Glutamatergic neuron (in vitro differentiated cells): ENCODE results near the gene AUTS2. TPM values are rescaled to one million over a fixed set of nuclear protein-coding genes. Genes with fewer than 3 reads are reported as not detected.

ENCODE experiments used
- DNase-seq: peaks from one replicate; pipeline ENCODE4 v3.0.0; 2022
- H3K27ac Mint-ChIP-seq: one replicate; pipeline ENCODE4 v1.8.0; 2020; ENCODE audit warnings: mild to moderate bottlenecking, mixed read lengths, inconsistent platforms; ENCODE audit not compliant: unreplicated experiment
- H3K27me3 Mint-ChIP-seq: one replicate; pipeline ENCODE4 v1.8.0; 2020; ENCODE audit warnings: mild to moderate bottlenecking, moderate library complexity, mixed read lengths, inconsistent platforms; ENCODE audit not compliant: unreplicated experiment
- H3K36me3 Mint-ChIP-seq: one replicate; pipeline ENCODE4 v1.8.0; 2020; ENCODE audit warnings: mild to moderate bottlenecking, mixed read lengths, inconsistent platforms; ENCODE audit not compliant: unreplicated experiment
- H3K4me1 Mint-ChIP-seq: one replicate; pipeline ENCODE4 v1.8.0; 2020; ENCODE audit warnings: mild to moderate bottlenecking, low read depth, mixed read lengths, inconsistent platforms; ENCODE audit not compliant: unreplicated experiment
- H3K4me3 Mint-ChIP-seq: one replicate; pipeline ENCODE4 v1.8.0; 2020; ENCODE audit warnings: mild to moderate bottlenecking, mixed read lengths, inconsistent platforms; ENCODE audit not compliant: unreplicated experiment
- H3K9me3 Mint-ChIP-seq: one replicate; pipeline ENCODE4 v1.8.0; 2020; ENCODE audit warnings: mild to moderate bottlenecking, moderate library complexity, mixed read lengths, inconsistent platforms; ENCODE audit not compliant: unreplicated experiment
- CTCF ChIP-seq: fragments of 200-600 bp; sonication (generic); IDR thresholded peaks from one replicate; pipeline ENCODE4 v1.5.0; 2021; ENCODE audit not compliant: partially characterized antibody, unreplicated experiment
- total RNA-seq: library from RNA; stranded (reverse); fragmentation: NEBNext Ultra II Directional; extraction: Animal tissue kit (Norgen Biotek cat#: 25700); gene quantifications from one replicate; pipeline ENCODE4 v1.2.1, GENCODE V29; 2021; ENCODE audit not compliant: unreplicated experiment

AUTS2 gene
- total RNA-seq, 1 donor from 2014 or later = 300 TPM

- H3K9me3 Mint-ChIP-seq = peaks cover 17% of the 10 kb centered on the region
These were observed 2.9 kb upstream of the AUTS2 start for GRCh38 chr7:69595415-69595814.

DNA sequence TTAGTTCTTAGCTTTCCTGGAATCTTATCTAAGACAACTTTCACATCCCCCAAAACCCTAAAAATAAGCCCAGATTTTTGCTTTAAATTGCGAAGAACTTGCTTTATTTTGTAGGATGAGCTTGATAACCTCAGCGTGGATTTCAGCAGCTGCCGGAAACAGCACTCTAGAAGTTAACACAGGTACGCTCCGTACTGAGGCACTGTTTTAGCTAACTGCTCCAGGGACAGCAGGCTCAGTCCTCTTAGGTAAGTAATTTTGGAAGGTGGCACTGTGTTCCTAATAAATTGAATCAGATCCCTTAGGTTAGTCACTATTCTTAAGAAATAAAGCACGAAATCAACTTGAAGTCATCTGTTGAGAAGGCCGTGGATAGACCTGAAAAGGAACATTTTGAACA lies 2.2 kb upstream of the AUTS2 start:
- DNase-seq = no peak
- no peak overlapping the region for H3K27ac Mint-ChIP-seq
- peak overlapping the region; percentile 82 for H3K4me3 Mint-ChIP-seq
- TF ChIP-seq CTCF = no peak
- no peaks in the 10 kb centered on the region for H3K4me1 Mint-ChIP-seq
- H3K9me3 Mint-ChIP-seq = peaks cover 13% of the 10 kb centered on the region
- H3K27me3 Mint-ChIP-seq = peaks cover 15% of the 10 kb centered on the region
- peaks cover under 1% of the 10 kb centered on the region for H3K36me3 Mint-ChIP-seq

More at GRCh38 chr7:69595415-69595814, 2.9 kb upstream of the AUTS2 start:
- Mint-ChIP-seq H3K27me3 (peaks cover 14% of the 10 kb centered on the region), H3K36me3 (peaks cover 7% of the 10 kb centered on the region), H3K4me1 (no peaks in the 10 kb centered on the region), H3K27ac (no peak overlapping the region), H3K4me3 (no peak overlapping the region)
- DNase-seq = no peak
- no peak for TF ChIP-seq CTCF

GRCh38 chr7:69596723-69597277 lies 1.5 kb upstream of the AUTS2 start:
- DNase-seq = peak; percentile 21
- Mint-ChIP-seq H3K27me3 (peaks cover 15% of the 10 kb centered on the region), H3K4me1 (no peaks in the 10 kb centered on the region), H3K4me3 (peak overlapping the region; percentile 82), H3K9me3 (peaks cover 13% of the 10 kb centered on the region), H3K36me3 (no peaks in the 10 kb centered on the region), H3K27ac (no peak overlapping the region)
- no peak for TF ChIP-seq CTCF

DNA sequence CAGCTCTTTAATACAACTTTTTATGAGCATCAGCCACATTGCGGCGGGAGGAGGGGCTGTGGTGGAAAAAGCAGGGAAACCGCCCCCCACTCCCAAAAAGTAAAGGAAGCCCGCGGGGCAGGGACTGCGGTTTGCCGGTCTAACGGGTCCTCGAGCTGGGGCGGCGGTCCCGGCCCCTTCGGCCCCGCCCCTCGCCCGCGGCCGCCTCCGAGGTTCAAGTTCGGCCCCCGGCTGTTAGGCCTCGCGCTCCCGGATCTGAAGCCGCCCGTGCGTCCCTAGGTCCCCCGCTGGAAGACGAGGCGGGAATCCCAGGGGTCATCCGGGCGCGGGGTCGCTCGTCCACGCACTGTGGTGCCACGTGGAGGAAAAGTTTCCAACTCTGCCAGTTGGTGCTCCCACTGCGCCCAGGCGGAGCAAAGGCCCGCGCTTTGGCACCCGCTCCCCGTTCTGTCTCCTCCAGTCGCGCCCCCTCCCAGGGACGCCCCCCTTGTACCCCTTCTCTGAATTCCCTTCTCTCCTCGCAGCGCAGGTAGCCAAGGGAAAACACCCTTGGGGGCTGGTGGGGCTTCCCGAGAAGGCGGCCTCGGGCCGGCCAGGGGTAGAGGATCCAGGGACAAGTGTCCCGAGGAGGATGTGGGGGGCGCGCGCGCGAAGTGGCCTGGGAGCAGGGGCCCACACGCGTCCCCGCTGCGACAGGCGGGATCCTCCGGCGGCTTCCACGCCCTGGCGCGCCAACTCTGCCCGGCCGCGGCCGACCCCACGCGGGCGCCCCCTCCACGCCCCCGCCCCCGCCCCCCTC lies 798 bp upstream of the AUTS2 start:
- Mint-ChIP-seq H3K36me3 (no peaks in the 10 kb centered on the region), H3K27me3 (peaks cover 15% of the 10 kb centered on the region), H3K4me3 (peak overlapping the region; percentile 82), H3K27ac (no peak overlapping the region), H3K9me3 (peaks cover 13% of the 10 kb centered on the region), H3K4me1 (no peaks in the 10 kb centered on the region)
- no peak for TF ChIP-seq CTCF
- DNase-seq = peak; percentile 65
